HG03460 (cell line): ENCODE measurements around the gene SPAG16.
"Not testable (repeated sequence)": the region's sequence is repeated elsewhere in the genome, so short reads cannot be mapped to it uniquely, and the experiment has no call there.

ENCODE experiments used
- ATAC-seq: cut with Tn5 transposase; IDR thresholded peaks from one replicate; pipeline ENCODE4 v1.9.1; 2021; ENCODE audit not compliant: unreplicated experiment

The SPAG16 gene

DNA sequence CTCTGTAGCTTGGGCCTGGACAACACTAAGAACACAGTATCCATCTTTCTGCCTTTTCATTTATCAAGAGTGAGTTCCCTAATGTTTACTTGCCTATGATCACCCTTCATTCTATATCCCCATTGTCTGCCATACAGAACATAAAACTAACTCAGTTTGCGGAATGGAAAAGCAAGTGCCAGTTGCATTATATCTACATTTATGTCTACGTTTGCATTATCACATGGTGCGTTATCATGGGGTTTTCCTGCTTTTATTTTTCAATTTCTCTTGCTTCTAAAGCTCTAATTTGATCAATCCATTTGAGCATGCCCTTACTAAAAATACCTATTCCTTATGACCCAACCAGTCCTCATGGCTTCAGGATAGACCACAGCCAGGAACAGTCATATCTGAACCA lies 704.9 kb downstream of the SPAG16 start:
- ATAC-seq, result no peak

DNA sequence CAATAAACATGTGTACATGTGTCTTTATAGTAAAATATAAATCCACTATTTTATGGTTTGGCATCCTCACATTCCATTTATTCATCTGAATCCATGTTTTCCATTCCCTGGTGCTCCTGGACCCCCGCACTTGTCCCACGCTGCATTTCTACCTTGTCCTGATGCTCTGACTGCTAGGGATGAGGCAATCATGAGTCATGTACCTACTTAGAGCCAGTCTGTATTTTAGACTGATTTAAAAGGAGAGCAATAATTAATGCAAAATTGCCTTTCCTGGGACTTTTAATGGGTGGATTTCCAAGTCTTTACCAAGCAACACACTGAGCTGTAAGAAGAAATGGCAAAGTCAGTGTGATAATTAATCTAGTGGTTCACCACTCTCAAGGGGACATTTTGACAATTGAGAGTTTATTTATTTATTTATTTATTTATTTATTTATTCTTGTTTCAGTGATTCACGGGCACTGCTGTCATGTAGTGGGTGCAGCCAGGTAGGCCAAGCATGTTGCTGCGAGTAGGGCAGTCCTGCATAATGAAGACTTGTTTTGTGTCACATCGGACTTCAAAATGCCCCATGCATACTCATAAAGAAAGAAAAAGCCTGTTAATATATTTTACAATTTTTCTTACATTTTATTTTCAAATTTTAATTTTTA lies 707.3 kb downstream of the SPAG16 start:
- no peak for ATAC-seq

GRCh38 chr2:213995400-213996105 lies 711.3 kb downstream of the SPAG16 start:
- no peak for ATAC-seq

GRCh38 chr2:213998976-213999375 lies 714.7 kb downstream of the SPAG16 start:
- not testable (repeated sequence) for ATAC-seq

- ATAC-seq, result no peak
Measured at GRCh38 chr2:214004463-214004862, 720.2 kb downstream of the SPAG16 start.

- no peak for ATAC-seq
Measured at GRCh38 chr2:214005337-214005736, 721.1 kb downstream of the SPAG16 start.

DNA sequence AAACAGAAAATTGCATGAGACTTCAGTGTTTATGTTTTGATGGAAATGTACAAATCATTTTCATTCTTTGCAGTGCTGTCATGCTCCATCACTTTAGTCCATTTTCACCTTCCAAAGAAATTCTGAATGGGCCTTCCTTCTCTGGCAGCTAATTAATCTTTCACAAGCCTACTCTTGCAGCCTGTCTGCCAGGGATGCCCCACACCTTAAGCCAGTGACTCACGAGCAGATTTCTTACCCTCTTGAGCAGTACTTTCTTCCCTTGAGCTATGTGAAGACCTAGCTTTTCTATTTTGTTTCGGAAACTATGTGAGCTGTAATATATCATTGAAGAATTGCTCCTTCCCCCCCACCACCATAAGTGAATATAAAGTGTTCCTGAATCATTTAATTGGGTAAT lies 722.3 kb downstream of the SPAG16 start:
- no peak for ATAC-seq

GRCh38 chr2:214011676-214012075 lies 727.4 kb downstream of the SPAG16 start:
- no peak for ATAC-seq

GRCh38 chr2:214014551-214015220 lies 730.4 kb downstream of the SPAG16 start:
- no peak for ATAC-seq

DNA sequence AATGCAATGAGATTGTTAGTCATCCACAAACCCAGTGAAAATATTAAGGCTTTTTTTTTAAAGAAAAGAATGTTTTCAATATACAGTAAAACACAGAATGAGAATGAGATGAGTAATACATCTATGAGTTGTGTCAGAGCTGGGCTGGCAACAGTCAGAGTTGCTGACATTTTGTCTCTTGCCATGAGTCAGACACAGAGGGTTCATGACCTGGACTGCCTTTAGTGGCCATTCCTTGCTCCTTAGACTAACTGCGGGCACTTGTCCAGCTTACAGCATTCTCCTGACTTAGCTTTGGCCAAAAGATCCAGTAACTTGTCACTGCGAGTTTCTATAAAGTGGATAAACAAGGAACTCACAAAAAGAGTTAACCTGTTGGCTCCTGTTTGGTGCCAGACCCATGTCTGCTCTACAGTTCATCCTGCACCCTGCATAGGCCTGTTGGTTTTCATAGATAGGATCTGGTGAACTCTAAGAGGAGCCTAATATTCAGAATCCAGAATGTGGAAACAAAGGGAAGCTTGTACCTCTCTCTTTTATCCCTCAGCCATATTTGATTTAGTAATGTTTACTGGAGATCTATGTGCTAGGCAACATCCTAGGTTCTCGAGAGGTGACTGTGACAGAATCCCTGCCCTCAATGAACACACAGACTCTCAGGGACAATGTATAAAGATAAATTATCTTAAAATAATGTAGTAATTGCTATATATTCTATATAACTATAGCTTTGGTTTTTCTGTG lies 735.1 kb downstream of the SPAG16 start:
- ATAC-seq, result no peak

DNA sequence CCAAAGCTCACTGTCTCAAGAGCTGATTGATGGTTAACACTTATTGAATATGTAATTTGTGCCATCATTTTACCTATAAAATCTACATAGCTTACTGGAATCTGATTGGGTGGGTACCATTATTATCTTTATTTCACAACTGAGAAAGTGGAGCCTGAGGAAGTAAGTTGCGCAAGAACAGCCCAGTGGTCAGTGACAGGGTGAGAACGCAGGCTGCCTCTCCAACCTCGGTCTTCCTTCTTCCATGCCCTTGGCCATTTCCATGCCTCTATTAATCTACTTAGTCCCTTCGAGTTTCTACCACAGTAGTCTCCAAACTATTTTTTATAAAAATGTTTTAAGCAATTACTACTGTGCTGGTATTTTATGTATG lies 735.7 kb downstream of the SPAG16 start:
- no peak for ATAC-seq

- ATAC-seq, result no peak
Measured at GRCh38 chr2:214029190-214029589, 744.9 kb downstream of the SPAG16 start.

DNA sequence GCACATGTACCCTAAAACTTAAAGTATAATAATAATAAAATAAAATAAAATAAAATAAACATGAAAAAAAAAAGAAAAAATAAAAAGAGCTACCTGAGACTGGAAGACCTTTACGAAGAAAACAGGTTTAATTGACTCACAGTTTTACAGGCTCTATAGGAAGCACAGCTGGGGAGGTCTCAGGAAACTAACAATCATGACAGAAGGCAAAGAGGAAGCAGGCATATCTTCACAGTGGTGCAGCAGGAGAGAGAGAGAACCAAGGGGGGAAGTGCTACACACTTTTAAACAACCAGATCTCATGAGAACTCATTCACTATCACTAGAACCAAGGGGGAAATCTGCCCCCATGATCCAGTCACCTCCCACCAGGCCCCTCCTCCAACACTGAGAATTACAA lies 747.3 kb downstream of the SPAG16 start:
- no peak for ATAC-seq

GRCh38 chr2:214034417-214034816 lies 750.2 kb downstream of the SPAG16 start:
- ATAC-seq, result no peak

- ATAC-seq, result no peak
Measured at GRCh38 chr2:214035091-214035852, 751.0 kb downstream of the SPAG16 start.

DNA sequence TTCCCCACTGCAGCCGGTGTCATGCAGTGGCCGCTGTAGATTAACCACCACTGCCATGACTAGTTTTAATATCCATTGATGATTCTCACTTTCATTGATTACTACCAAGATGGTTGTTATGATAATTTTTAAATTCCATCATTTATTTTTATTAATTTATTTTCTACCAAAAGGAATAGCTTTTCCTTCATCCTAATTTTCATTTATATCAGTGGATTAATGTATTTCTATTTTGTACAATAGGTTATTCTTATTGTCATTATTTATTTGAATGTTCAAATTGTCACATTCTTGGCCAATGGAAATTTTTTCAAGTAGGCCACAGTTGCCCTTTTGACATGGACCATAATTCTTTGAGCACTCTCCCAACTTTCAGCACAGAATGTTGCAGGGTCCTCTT lies 751.7 kb downstream of the SPAG16 start:
- ATAC-seq, result no peak

GRCh38 chr2:214038186-214038585 lies 753.9 kb downstream of the SPAG16 start:
- no peak for ATAC-seq

DNA sequence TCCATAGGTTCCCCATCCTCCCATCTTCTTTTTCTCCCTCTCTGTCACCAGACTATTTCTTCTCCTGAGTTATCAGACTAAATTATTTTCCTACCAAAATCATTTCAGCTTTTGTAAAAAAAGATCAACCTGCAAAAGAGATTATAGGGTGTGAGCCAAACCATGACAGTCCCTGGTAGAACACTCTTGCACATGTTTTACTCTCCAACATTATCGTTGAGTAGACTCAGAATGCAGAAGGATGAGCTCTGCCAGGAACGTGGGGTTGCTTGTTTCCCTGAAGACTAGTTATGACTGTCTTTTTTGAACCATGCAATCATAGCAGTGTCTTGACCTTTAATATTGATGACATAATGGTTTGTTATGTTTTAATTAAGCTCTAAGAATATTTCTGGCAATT lies 766.5 kb downstream of the SPAG16 start:
- no peak for ATAC-seq

DNA sequence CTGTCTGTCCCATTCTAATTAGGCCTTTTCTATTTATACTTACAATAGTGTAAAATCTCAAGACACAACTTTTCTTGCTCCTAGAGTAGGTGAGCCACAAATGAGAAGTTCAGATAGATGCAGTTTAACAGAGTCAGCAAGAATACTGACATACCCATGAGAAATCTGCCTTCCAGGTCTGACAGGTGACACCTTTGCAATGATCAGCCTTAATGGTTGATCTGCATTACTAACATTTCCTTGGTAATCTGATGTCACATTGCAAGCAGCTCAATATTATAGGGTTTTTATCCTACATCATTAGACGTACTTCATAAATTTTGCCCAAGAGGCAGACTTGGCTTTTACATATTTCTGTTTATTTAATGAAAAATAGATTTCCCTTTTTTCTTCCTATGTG lies 767.3 kb downstream of the SPAG16 start:
- ATAC-seq, result no peak

DNA sequence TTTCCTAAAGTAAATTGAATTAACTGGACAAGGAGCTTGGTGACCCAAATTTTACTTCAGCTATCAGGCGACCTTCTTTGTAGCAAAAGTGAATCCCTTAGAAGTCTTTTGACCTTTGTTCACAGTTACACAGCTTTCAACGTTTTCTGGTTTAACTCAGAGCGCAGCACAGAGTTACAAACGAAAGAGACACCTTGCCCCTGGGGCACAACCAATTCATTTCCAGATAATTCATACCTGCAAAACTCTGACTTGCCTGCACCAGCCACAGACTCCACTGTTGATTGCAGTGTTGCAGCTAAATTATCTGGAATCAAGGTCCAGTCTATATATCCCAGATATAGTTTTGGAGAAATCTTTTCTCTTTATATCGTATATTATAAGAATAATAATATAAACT lies 768.0 kb downstream of the SPAG16 start:
- no peak for ATAC-seq

DNA sequence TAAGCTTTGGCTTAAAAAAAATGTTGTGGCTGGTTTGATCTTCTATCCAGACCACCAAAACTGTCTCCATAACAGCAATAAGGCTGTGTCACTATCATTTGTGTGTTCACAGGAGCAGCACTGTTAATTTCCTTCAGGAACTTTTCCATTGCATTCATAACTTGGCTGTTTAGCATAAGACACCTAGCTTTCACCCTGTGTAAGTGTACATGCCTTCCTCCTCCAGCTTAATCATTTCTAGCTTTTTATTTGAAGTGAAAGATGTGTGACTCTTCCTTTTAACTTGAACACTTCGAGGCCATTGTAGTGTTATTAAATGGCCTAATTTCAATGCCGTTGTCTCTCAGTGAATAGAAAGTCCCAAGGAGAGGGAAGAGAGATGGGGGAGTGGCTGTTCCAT lies 773.7 kb downstream of the SPAG16 start:
- ATAC-seq, result no peak
